HG02840 (cell line): ENCODE results near the gene BLOC1S3.
"Not testable (repeated sequence)": the region's sequence is repeated elsewhere in the genome, so short reads cannot be mapped to it uniquely, and the experiment has no call there.

Experiments
- ATAC-seq: cut with Tn5 transposase; IDR thresholded peaks from one replicate; pipeline ENCODE4 v1.9.1; 2021; ENCODE audit warnings: mild to moderate bottlenecking, moderate library complexity, moderate number of reproducible peaks; ENCODE audit not compliant: unreplicated experiment, low FRiP score

Gene BLOC1S3

DNA sequence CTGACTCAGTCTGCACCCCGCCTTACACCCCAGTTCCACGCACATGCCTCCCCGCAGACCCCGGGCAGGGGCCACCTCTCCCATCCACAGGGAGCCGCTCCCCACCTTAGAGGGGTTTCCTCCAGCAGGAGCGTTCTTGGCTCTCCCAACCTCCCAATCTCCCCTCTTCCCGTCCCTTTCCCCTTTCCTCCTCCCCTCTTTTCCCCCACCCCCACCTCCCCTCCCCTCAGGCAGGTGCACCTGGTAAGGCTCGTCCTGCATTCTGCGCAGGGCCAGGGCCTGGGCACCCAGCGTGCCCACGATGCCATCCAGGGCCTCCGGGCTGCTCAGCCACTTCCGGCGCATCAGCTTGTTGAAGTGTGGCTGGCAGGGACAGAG, 39.4 kb downstream of the BLOC1S3 start:
- ATAC-seq, result no peak

GRCh38 chr19:45218426-45218825, 39.8 kb downstream of the BLOC1S3 start:
- ATAC-seq, result no peak

DNA sequence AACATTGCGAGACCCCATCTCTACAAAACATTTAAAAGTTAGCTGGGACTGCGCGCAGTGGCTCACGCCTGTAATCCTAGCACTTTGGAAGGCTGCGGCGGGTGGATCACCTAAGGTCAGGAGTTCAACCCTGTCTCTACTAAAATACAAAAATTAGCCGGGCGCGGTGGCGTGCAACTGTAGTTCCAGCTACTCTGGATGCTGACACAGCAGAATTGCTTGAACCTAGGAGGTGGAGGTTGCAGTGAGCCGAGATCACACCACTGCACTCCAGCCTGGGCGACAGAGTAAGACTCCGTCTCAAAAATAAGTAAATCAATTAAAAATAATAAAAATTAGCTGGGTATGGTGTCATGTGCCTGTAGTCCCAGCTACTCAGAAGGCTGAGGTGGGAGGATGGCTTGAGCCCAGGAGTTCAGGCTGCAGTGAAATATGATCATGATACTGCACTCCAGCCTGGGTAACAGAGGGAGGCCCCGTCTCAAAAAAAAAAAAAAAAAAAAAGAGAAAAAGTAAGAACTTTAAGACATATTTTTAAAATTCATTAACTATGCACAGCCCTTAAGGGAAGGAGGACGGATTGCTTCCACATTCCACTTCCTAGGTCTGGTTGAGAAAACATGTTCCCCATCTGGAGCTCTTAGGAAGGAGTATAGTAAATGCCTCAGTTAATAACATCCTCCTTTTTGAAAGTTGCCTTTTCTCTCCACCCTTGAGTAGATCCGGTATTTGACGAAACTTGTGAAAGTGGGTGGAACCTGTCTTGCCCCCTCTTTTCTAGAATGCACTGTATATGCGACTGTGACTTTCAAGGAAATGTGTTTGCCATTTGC, 40.5 kb downstream of the BLOC1S3 start:
- no peak for ATAC-seq

DNA sequence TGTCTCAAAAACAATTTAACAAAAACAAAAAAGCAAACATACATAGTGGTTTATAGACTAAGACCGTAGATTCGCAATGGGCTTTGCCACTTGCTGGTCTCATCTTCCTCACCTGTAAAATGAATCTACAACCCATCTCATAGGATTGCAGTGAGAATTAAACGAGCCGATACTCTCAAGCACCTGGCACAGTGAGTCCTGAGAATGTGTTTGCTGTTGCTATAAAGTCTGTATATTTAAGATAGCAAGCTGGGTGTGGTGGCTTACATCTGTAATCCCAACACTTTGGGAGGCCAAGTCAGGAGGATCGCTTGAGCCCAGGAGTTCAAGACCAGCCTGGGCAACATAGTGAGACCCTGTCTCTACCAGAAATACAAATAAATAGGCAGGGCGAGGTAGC, 44.1 kb downstream of the BLOC1S3 start:
- no peak for ATAC-seq

- ATAC-seq, result no peak
These were observed 45.3 kb downstream of the BLOC1S3 start for GRCh38 chr19:45223879-45224278.

DNA sequence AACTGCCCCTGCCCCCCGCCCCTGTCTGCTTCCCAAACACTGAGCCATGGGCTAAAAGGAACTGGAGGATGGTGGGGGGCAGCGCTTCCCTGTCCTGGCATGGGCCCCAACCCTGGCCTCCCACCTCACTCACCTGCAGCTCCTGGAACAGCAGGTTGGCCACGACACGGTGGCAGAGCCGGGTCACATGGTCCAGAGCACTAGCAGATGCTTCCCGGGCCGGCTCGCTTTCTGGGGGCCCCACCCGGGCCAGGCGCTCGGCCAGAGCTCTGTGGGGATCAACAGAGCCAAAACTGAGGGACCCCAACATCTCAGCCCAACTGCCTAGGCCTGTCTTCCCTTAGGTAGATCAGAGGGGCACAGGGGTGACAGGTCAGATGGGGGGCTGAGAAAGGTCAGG, 46.1 kb downstream of the BLOC1S3 start:
- ATAC-seq, result no peak

DNA sequence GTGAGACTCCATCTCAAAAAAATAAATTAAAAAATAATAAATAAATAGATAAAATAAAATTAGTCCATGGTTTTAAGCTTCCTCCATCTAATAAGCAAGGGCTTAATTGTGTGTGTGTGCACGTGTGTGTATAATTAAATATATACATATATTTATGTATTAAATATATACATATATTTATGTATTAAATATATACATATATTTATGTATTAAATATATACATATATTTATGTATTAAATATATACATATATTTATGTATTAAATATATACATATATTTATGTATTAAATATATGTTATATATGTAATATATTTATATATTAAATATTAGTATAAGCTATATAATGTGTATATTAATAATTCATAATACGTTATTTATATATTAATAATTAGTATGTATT, 50.5 kb downstream of the BLOC1S3 start:
- not testable (repeated sequence) for ATAC-seq
